MV-4-11 (cell line): Measurements from ENCODE around the gene CACNA1E.
A peak's percentile ranks its signal among the peaks of the same experiment; 100 is the strongest.

Experiments used
- DNase-seq: peaks from one replicate; lab custom pipeline; 2025; lab: John Stamatoyannopoulos, UW

The CACNA1E gene

GRCh38 chr1:181685211-181685610 is 201.9 kb downstream of the CACNA1E start:
- peak; percentile 44 for DNase-seq

GRCh38 chr1:181701891-181702290 is 218.6 kb downstream of the CACNA1E start:
- no peak for DNase-seq

GRCh38 chr1:181704546-181704945 is 221.2 kb downstream of the CACNA1E start:
- DNase-seq: no peak

DNA sequence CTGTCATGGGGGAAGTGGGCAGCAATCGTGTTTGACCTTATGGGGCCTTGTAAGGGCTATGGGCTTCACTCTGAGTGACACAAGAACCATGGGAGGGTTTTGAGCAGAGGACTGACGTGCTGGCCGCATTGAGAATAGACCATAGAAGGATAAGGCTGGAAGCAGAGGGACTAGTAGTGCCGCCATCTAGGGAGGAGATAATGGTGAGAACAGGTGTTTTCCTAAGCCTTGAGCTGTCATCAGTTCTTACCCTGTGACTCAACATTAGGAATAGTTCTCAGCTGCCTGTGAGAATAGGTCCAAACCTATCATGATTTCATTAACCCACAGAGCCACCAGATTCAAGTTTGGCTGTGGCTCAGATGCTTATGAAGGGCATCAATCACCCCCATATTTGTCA is 228.5 kb downstream of the CACNA1E start:
- DNase-seq: no peak

GRCh38 chr1:181712711-181713110 is 229.4 kb downstream of the CACNA1E start:
- DNase-seq: no peak

DNA sequence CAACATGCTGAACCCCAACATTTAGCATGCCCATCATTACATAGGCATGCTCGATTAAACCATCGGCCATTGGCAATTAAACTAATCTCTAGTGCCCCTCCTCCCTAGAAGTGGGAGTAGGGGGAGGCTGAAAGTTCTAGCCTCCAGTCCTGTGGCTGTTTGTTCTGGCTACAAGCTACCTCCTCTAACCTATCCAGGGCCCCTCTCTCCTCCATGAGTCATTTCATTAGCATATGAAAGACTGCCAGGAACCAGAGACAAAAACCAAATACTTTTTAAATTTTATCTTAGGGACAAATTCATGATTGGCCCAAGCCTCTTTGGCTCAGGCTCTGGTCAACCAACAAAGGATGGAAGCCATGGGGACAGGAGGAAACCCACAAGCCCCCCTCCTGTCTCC is 231.1 kb downstream of the CACNA1E start:
- DNase-seq: no peak

DNA sequence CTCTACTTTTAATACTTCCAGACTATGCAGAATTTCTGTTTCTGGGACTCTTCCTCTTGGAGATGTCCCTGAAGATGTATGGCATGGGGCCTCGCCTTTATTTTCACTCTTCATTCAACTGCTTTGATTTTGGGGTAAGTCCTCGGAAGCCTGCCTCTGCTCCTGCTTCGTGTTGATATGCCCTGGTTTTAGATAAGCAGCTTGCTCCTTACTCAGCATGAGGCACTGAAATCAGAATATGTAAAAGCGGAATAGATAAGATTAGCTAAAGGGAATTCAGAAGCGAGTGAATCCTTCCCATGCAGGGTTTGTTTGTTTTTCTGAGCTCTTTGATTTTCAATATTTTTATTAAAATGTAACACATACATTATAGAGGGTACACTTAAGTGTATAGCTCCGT is 234.7 kb downstream of the CACNA1E start:
- DNase-seq: no peak

DNA sequence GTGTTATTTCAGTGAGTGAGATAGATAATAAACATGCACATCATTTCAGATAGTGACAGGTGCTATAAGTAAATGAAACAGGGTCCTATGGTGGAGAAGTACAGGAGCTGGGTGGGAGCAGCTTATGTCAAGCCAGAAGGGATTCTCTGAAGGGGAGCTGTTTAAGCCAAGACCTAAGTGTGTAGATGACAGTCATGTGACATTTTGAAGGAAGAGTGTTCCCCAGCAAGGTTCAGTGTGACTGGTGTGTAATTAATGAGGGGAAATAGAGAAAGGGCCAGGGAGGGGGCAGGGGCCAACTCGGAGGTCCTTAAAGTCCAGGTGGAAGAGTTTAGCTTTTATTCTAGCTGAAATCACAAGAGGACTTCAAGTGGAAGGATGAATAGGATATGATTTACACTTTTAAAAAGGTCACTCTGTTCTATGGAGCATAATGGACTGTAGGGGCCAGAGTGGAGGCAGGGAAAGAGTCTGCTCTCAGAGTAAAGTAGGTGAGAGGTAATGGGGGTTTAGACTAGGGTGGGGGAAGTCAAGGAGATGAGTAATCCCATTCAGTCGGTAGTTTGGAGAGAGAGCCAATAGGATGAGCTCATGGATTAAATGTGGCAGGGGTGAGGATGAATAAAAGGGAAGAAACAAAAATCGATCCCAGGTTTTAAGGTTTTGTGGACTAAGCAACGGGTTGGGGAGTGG is 243.1 kb downstream of the CACNA1E start:
- DNase-seq: no peak

- DNase-seq: no peak
Observed at GRCh38 chr1:181730606-181731005, 247.3 kb downstream of the CACNA1E start.

DNA sequence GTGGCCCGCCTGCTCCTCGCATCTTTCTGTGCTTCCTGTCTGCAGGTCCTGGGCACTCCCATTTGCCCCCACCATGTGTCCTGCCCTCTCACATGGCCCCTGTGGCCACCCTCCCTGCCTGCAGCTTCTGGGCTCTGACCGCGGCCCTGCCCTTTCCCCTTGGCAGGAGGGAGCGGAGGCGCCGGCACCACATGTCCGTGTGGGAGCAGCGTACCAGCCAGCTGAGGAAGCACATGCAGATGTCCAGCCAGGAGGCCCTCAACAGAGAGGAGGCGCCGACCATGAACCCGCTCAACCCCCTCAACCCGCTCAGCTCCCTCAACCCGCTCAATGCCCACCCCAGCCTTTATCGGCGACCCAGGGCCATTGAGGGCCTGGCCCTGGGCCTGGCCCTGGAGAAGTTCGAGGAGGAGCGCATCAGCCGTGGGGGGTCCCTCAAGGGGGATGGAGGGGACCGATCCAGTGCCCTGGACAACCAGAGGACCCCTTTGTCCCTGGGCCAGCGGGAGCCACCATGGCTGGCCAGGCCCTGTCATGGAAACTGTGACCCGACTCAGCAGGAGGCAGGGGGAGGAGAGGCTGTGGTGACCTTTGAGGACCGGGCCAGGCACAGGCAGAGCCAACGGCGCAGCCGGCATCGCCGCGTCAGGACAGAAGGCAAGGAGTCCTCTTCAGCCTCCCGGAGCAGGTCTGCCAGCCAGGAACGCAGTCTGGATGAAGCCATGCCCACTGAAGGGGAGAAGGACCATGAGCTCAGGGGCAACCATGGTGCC is 249.1 kb downstream of the CACNA1E start:
- no peak for DNase-seq

DNA sequence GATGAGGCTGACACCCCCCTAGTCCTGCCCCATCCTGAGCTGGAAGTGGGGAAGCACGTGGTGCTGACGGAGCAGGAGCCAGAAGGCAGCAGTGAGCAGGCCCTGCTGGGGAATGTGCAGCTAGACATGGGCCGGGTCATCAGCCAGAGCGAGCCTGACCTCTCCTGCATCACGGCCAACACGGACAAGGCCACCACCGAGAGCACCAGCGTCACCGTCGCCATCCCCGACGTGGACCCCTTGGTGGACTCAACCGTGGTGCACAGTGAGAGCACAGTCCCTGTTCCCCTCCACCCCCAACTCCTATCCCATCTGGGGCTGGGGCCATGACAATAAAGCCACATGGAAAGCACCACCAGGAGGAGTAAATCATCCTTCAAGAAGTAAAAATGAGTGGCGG is 250.2 kb downstream of the CACNA1E start:
- DNase-seq: no peak

GRCh38 chr1:181737056-181737455 is 253.7 kb downstream of the CACNA1E start:
- DNase-seq: no peak

DNA sequence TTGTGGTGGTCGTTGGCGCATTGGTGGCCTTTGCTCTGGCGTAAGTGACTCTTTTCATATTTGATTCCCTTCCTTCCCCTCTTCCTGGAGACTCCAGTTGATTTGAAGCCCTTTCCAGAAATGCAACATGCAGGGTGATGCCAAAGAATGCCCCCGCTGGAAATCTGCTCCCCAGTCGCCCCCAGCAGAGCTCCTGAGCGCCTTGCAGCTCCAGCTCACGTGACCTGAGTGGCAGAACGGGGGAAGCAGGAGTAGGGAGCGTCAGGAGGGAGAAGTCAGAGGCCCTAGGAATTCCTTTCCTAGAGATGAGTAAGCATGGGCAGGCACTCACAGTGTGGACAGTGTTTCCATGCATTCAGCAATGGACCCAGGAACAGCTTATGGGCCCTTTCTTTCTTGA is 255.9 kb downstream of the CACNA1E start:
- DNase-seq: no peak

DNA sequence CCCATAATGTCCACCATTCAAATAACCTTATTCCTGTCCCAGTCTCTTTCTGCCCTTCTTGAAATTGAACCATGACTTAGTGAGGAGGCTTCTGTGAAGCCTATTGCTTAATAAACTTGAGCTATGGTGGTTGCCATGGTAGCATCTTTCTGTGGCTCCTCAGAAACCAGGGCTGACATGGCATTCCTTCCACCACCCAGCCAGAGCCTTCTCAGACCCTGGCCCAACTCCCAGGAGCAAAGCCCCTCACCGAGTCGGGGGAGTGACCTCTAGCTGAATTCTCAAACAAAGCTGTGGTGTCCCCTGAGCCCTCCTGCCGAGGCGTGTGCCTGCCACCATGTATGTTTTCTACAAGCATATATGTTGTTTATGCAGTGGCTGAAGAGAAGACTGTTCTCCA is 259.1 kb downstream of the CACNA1E start:
- DNase-seq: peak; percentile 25

DNA sequence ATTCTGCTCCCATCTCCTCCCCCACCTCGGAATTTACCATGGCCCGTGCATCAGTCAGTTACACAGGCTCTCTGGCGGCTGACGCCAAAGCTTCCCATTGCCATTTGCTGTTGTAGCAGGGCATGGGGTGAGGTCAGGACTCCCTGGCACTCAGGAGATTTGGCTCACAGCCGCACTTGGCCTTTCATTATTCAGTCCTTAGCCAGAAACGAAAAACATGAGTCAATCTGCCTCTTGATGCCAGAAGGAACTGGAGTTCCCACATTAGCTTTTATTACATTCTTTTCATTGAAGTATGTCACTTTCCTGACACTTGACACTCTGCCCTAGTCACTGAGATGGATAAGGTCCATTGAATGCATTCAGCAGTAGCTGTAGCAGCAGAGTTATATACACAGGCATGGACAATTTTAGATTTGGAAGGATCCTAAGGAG is 260.6 kb downstream of the CACNA1E start:
- no peak for DNase-seq

GRCh38 chr1:181746224-181746623 is 262.9 kb downstream of the CACNA1E start:
- DNase-seq: no peak

DNA sequence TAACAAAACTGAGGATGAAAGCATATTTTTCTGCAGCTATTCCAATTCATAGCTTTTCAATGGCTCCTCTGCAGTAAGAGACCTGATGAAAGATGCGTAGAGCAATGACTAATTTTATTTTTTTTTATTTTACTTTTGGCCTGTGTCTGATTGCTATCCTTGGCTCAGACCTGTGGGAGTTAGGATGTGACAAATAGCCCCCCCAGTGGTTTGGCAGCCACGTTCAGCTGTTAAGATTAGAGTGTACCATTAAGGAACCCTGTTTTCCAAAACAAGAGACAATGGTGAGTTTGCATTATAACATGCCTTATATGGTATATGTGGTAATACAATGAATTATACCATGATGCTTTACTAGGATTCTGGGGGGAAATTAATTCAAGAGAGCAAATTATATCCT is 264.7 kb downstream of the CACNA1E start:
- DNase-seq: no peak

- DNase-seq: no peak
Observed at GRCh38 chr1:181754103-181754502, 270.8 kb downstream of the CACNA1E start.

- DNase-seq: no peak
Observed at GRCh38 chr1:181759481-181759880, 276.2 kb downstream of the CACNA1E start.

DNA sequence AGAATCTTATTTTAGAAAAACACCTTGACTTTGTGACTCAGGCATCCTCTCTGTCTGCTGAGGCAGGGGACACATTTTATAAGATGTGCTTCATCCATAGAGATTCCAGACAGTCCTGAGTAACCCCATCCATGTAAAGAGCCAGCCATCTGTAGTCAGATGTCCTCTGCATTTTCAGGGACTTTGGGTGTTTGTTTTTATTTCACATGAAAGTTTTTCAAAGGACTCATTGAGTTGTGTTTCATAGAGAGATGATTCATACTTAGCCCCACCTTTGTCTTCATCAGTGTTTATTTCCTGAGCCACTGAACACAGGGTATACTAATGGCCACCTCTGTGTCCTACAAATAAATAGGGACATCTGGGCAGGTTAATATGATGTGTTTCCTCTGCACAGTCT is 280.4 kb downstream of the CACNA1E start:
- DNase-seq: no peak

GRCh38 chr1:181765451-181766026 is 282.2 kb downstream of the CACNA1E start:
- no peak for DNase-seq

DNA sequence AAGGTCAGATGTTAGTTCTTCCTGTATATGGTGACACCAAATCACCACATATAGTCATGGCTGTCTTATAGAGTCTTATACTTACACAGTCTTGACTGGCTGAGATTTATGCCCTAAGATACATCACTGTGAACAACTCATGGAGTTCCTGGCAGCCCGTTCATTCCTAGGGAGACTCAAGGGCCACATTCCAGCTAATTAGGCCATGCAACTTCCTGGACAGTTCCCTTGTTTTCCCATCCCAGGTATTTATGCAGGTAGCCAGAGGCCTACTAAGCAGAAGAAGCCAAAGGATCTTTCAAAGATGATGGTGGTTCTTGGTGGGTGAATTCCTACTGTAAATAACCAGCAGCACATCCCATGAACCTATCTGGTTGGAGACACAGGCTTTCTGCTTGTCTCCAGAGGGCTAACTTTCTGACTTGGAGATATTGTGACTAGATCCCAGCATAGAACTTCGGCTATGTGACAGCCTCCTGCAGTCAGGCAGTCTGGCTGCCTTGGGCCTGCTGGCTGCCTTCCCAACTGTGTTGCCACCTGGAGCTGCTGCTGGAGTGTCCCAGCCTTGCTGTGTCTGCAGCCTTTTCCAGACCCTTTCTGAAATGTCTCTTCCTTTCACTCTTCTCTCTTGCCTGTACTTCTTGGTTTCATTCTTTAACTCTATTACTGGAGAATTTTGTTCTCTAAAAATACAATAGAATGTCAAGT is 283.8 kb downstream of the CACNA1E start:
- DNase-seq: no peak
